Activated CD4-positive, alpha-beta memory T cell treated with anti-CD3 and anti-CD28 coated beads for 36 hours (primary cell): ENCODE results near the gene TSC22D4. TPM values are rescaled to one million over a fixed set of nuclear protein-coding genes. Genes with fewer than 3 reads are reported as not detected.
"Not testable (repeated sequence)": the region's sequence is repeated elsewhere in the genome, so short reads cannot be mapped to it uniquely, and the experiment has no call there.

Source experiments
- CTCF ChIA-PET: fragments of 350-600 bp; sonication (Branson Sonifier 250); formaldehyde crosslinking; loops from one replicate; lab custom pipeline; 2021; ENCODE audit warnings: antibody characterized with exemption, inconsistent platforms; lab: Charles Lee
- POLR2A ChIA-PET: fragments of 350-600 bp; sonication (Branson Sonifier 250); formaldehyde crosslinking; loops from one replicate; lab custom pipeline; 2021; ENCODE audit warnings: antibody characterized with exemption; lab: Charles Lee
- DNase-seq: peaks from one replicate; pipeline ENCODE4 v3.0.0-alpha.2; 2020
- H3K27ac Mint-ChIP-seq: one replicate; pipeline ENCODE4 v1.8.0; 2021; ENCODE audit warnings: mixed read lengths
- H3K27me3 Mint-ChIP-seq: one replicate; pipeline ENCODE4 v1.8.0; 2021; ENCODE audit warnings: mixed read lengths
- H3K36me3 Mint-ChIP-seq: one replicate; pipeline ENCODE4 v1.8.0; 2021; ENCODE audit warnings: mixed read lengths
- H3K4me1 Mint-ChIP-seq: one replicate; pipeline ENCODE4 v1.8.0; 2021; ENCODE audit warnings: low read depth, mixed read lengths
- H3K4me3 Mint-ChIP-seq: one replicate; pipeline ENCODE4 v1.8.0; 2021; ENCODE audit warnings: mild to moderate bottlenecking, mixed read lengths
- H3K9me3 Mint-ChIP-seq: one replicate; pipeline ENCODE4 v1.8.0; 2021; ENCODE audit warnings: mixed read lengths
- intact Hi-C: fragments of 100-400 bp; cut with micrococcal nuclease; formaldehyde crosslinking; loops from one replicate; pipeline ENCODE4 v1.15.1; 2023
- total RNA-seq, 2 experiments: library from RNA; stranded (reverse); gene quantifications; one replicate each; pipeline ENCODE4 v1.2.3, GENCODE V29; 2021

TSC22D4 gene
- total RNA-seq, 2 experiments from 2014 or later: 87.8 to 89.5 TPM

DNA sequence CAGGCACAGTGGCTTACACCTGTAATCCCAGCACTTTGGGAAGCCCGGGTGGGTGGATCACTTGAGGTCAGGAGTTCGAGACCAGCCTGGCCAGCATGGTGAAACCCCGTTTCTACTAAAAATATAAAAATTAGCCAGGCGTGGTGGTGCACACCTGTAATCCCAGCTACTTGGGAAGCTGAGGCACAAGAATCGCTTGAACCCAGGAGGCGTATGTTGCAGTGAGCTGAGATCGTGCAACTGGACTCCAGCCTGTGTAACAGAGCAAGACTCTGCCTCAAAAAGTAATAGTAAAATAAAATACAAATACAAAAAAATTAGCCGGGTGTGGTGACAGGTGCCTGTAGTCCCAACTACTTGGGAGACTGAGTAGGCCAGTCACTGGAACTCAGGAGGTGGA lies 40.3 kb downstream of the TSC22D4 start:
- DNase-seq, intact Hi-C loops, H3K9me3 Mint-ChIP-seq, H3K4me3 Mint-ChIP-seq, H3K27ac Mint-ChIP-seq, POLR2A ChIA-PET, H3K27me3 Mint-ChIP-seq: not testable (repeated sequence)
- CTCF ChIA-PET: interaction anchor here (1.4 to 1.8 kb wide), 2 partner anchors 12 to 27 kb away, joined by 5 to 6 read pairs; no protein-coding TSS in a partner anchor
- Mint-ChIP-seq H3K4me1 (peaks cover 14% of the 10 kb centered on the region), H3K36me3 (peaks cover 21% of the 10 kb centered on the region)

DNA sequence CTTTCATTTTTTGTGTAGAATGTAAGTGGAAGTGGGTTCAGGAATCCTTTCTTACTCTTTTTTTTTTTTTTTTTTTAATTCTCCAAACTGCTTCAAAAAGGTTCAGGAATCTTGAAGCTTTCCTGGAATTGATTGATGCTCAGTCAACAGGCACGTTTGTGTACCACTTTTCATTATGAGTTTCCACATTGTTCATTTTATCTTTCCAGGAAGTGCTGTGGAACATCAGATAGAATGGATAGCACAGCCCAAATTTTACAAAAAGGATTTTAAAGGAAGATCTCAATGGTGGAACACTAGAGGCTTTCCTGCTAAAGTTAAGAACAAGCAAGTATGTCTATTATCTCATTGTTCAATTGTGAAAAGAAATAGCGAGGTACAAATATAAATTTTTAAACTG lies 40.8 kb downstream of the TSC22D4 start:
- intact Hi-C loops: no loop called here
- POLR2A ChIA-PET: no interaction called here
- peaks cover 20% of the 10 kb centered on the region for H3K4me1 Mint-ChIP-seq
- no peaks in the 10 kb centered on the region for H3K27me3 Mint-ChIP-seq
- CTCF ChIA-PET: interaction anchor here (1.0 to 1.8 kb wide), 2 partner anchors 12 to 13 kb away, joined by 5 read pairs; no protein-coding TSS in a partner anchor
- peak overlapping the region; percentile 23 for H3K27ac Mint-ChIP-seq
- peaks cover 27% of the 10 kb centered on the region for H3K36me3 Mint-ChIP-seq
- H3K9me3 Mint-ChIP-seq: no peaks in the 10 kb centered on the region
- DNase-seq: no peak
- no peak overlapping the region for H3K4me3 Mint-ChIP-seq

DNA sequence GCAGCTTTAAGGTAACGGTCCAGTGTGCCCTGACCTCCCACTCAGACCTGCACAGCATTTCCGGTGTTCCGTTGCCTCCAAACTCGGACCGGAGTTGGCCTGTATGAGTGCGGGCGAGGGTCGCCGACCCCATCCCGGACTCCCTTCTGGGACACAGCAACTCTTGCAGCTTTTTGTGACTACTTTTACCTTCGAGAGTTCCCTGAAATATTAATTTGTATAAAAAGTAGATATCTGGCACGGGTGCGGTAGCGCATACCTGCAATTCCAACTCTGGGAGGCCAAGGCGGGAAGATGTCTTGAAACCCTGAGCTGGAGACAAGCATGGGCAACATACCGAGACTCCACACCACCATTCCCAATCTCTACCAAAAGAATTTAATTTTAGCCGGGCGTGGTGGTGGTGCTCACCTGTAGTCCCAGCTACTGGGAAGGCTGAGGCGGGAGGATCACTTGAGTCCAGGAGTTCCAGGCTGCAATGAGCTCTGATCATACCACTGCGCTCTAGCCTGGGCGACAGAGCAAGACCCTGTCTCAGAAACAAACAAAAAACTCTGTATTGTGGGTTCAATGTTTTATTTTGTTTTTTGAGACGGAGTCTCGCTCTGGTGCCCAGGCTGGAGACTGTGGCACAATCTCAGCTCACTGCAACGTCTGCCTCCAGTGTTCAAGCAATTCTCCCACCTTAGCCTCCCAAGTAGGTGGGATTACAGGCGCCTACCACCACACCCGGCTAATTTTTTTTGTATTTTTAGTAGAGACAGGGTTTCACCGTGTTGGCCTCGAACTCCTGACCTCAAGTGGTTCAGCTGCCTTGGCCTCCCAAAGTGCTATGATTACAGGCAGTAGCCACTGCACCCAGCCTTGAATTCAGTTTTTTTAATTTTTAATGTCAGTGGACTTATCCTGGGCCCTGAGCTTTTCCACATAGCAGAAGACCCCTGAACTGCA lies 41.6 kb downstream of the TSC22D4 start:
- ChIA-PET CTCF (interaction anchor here (0.9 to 1.7 kb wide), 4 partner anchors 9 to 254 kb away, joined by 3 to 7 read pairs (median 4); partner anchors contain the start of gene ZCWPW1), POLR2A (interaction anchor here (1.0 to 1.1 kb wide), 2 partner anchors 9 to 246 kb away, joined by 3 to 5 read pairs; partner anchors contain the start of gene ZCWPW1)
- Mint-ChIP-seq H3K36me3 (peaks cover 34% of the 10 kb centered on the region), H3K27ac (peak overlapping the region; percentile 96), H3K4me1 (peaks cover 28% of the 10 kb centered on the region), H3K9me3 (no peaks in the 10 kb centered on the region), H3K27me3 (no peaks in the 10 kb centered on the region), H3K4me3 (peak overlapping the region; percentile 91)
- DNase-seq: no peak
- intact Hi-C loops: no loop called here

DNA sequence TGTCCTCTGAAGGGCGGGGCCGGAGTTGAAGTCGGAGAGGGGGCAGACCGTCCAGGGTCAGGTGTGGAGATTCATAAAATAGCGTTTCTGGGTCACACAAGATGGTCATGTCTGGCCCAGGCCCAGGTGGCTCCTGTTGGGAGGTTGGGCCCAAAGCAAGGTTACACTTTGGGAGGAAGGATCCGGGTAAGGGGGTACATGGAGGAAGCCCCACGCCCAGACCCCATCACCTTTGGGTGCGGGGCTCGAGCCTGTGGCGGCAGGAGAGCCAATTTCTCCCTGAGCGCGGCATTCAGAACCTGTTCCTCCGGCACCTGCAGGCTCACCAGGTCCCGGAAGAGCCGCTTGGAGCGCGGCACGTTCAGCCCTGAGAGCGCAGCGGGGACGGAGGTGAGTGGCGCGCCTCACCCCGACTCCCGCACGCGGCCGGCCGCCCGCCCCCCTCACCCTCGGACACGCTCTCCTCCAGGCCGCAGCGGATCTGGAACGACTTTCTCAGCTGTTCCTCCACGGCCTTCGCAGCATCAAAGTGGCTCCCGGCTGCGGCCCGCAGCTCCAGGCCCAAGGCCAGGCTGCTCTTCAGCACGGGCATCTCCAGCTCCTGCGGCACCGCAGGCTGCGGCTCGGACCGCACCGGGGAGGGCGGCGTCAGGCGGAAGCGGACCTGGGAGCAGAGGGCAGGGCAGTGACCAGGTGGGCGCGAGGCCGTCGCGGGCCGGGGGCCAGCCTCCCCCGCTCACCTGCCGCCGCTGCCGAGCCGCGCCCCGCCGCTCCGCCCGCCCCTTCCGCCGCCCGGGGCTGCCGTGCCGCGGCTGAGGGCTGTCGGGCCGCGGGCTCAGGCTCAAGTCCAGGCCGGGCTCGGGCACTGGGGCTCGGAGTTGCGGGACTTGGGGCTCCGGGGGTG lies 43.4 kb downstream of the TSC22D4 start:
- Mint-ChIP-seq H3K9me3 (no peaks in the 10 kb centered on the region), H3K4me1 (peaks cover 44% of the 10 kb centered on the region), H3K36me3 (peaks cover 46% of the 10 kb centered on the region), H3K27ac (peak overlapping the region; percentile 96), H3K4me3 (peak overlapping the region; percentile 91), H3K27me3 (no peaks in the 10 kb centered on the region)
- peak; percentile 62 for DNase-seq
- intact Hi-C loops: loop anchor here (1.0 kb wide), 3 partner anchors 7 to 44 kb away; partner anchors contain the start of genes TSC22D4 and ZCWPW1
- ChIA-PET CTCF (interaction anchor here (0.6 to 1.7 kb wide), 4 partner anchors 15 to 270 kb away, joined by 3 to 7 read pairs (median 4); partner anchors contain the start of gene POP7), POLR2A (interaction anchor here (0.6 to 1.4 kb wide), 6 partner anchors 8 to 264 kb away, joined by 3 to 5 read pairs (median 4); partner anchors contain the start of gene ZCWPW1)

DNA sequence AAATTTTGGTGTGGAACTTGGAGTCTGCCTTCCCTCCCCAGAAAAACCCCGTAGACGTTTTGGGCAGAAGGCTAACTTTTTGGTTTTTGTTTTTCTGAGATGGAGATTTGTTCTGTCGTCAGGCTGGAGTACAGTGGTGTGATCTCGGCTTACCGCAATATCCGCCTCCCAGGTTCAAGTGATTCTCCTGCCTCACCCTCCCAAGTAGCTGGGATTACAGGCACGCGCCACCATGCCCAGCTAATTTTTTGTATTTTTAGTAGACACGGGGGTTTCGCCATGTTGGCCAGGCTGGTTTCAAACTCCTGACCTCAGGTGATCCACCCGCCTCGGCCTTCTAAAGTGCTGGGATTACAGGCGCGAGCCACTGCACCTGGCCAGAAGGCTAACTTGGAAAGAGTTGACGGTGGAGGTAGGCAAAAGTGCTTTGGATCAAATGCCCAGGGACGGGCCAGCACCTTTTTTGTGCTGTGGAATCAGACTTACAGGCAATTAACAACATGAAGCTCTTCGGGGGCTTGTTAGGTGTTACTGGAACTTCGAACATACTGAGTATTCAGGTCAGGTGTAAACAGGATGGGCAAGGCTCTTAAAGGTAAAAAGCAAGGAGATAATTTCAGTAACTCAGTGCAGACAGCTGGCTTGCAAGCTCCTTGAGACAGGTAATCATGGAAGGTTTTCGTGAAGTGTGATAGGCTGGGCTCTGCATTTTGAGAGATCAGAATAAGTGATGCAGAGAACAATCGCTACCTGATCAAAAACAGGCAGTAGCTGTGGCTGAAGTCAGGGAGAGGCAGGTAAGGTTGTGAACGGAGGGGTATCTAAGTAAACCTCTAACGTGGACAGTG lies 44.5 kb downstream of the TSC22D4 start:
- Mint-ChIP-seq H3K4me3 (peak overlapping the region; percentile 89), H3K4me1 (peaks cover 47% of the 10 kb centered on the region), H3K27me3 (peaks cover 2% of the 10 kb centered on the region), H3K36me3 (peaks cover 53% of the 10 kb centered on the region), H3K27ac (peak overlapping the region; percentile 96), H3K9me3 (peaks cover under 1% of the 10 kb centered on the region)
- intact Hi-C loops: no loop called here
- DNase-seq: no peak
- POLR2A ChIA-PET: interaction anchor here (1.4 to 1.8 kb wide), 2 partner anchors 10 to 39 kb away, joined by 4 to 5 read pairs; no protein-coding TSS in a partner anchor
- CTCF ChIA-PET: interaction anchor here (1.1 kb wide), 1 partner anchor 16 kb away, joined by 4 read pairs; no protein-coding TSS in a partner anchor

DNA sequence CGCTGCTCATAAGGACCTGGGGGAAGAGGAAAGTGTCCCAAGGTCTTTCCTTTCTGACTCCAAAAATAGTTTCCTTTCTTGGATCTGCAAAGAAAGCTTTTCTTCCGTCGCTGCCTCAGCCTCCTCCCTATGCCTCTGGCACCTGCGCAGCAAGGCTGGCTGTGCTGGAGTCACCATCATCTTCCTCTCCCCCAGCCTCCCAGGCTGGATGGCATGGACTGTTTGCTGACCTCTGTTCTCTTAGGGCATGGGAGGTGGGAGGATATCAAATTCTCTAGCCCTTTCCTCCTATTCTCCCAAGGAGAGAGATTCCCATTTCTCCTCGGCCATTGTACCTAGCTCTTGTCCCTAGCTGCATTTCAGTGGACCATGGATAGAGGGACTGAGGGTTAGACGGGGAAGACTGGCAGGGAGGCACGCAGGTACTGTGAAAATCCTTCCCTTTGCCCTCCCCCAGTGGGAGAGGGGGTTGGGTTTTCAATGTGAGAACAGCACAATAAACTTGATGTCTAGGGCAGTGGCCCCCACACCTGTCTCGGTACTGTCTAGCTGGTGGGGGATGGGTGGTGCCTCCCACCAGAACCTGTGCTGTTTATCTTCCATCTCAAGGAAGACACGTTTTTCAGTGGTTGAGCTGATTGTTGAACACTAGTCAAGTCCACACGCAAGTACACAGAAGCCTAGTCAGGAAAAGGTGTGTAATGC lies 45.3 kb downstream of the TSC22D4 start:
- H3K36me3 Mint-ChIP-seq: peaks cover 57% of the 10 kb centered on the region
- peaks cover 51% of the 10 kb centered on the region for H3K4me1 Mint-ChIP-seq
- H3K27ac Mint-ChIP-seq: peak overlapping the region; percentile 96
- peaks cover 4% of the 10 kb centered on the region for H3K9me3 Mint-ChIP-seq
- H3K27me3 Mint-ChIP-seq: peaks cover 6% of the 10 kb centered on the region
- ChIA-PET CTCF (interaction anchor here (1.1 kb wide), 1 partner anchor 17 kb away, joined by 4 read pairs; no protein-coding TSS in a partner anchor), POLR2A (interaction anchor here (1.8 kb wide), 1 partner anchor 11 kb away, joined by 5 read pairs; no protein-coding TSS in a partner anchor)
- DNase-seq: no peak
- intact Hi-C loops: no loop called here
- H3K4me3 Mint-ChIP-seq: peak overlapping the region; percentile 89

DNA sequence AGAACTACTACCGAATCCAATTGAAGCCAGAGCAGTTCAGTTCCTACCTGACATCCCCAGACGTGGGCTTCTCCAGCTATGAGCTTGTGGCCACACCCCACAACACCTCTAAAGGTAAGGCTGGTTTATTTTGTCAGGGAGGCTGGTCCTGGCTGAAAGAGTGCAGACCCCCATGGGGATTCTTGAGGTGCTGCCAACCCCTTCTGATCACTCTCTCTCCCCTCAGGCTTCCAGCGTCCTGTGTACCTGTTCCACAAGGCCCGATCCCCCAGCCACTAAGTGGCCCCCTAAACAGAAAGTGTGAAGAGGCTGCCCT lies 45.8 kb downstream of the TSC22D4 start:
- POLR2A ChIA-PET: interaction anchor here (1.8 kb wide), 1 partner anchor 11 kb away, joined by 5 read pairs; no protein-coding TSS in a partner anchor
- Mint-ChIP-seq H3K4me3 (no peak overlapping the region), H3K4me1 (peaks cover 51% of the 10 kb centered on the region), H3K27me3 (peaks cover 8% of the 10 kb centered on the region), H3K36me3 (peaks cover 61% of the 10 kb centered on the region), H3K9me3 (peaks cover 4% of the 10 kb centered on the region), H3K27ac (peak overlapping the region; percentile 96)
- intact Hi-C loops: no loop called here
- DNase-seq: no peak
- CTCF ChIA-PET: no interaction called here

DNA sequence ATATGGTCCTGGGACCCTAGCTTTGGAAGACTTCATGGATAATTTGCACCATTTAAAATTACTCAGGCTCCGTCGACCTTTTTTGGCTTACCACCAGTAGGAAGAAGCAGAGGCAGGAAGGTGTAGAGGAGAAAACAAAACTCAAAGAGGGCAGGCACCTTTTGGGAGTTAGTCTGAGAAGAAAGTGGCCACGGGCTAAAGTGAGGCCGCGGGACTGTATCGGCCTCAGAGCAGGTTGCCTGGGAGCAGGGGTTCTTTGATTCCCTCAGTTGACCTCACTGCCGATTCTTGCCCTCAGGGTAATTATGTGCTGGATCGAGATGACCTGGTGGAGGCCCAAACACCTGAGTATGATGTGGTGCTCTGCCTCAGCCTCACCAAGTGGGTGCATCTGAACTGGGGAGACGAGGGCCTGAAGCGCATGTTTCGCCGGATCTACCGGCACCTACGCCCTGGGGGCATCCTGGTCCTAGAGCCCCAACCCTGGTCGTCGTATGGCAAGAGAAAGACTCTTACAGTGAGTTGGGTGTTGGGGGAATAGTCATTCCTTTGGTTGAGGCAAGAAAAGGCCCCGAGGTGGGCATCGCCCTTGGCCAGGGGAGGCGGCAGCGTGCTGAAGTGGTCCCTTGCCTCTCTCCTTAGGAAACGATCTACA lies 46.3 kb downstream of the TSC22D4 start:
- intact Hi-C loops: no loop called here
- peaks cover 4% of the 10 kb centered on the region for H3K9me3 Mint-ChIP-seq
- CTCF ChIA-PET: no interaction called here

DNA sequence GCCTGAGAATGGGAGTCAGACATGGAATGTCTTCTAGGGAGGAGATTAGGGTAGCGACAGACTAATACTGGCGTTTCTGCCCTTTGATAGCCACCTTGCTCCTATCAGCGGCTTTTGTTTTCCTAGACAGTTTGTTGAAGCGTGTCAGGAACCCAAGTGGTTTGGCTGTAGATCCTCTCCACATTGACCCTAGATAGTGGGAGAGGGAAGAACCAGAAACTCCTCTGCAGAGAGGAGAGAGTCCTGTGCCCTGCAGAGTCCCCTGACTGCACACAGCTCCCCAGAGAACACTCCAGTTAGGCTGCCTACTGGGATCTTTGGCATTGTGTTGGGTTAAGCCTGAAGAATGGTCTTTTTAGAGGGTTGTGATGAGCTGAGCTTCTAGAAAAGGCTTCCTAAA lies 47.0 kb downstream of the TSC22D4 start:
- Mint-ChIP-seq H3K4me3 (peak overlapping the region; percentile 87), H3K27ac (peak overlapping the region; percentile 96), H3K9me3 (peaks cover 4% of the 10 kb centered on the region), H3K36me3 (peaks cover 61% of the 10 kb centered on the region), H3K4me1 (peaks cover 55% of the 10 kb centered on the region), H3K27me3 (peaks cover 8% of the 10 kb centered on the region)
- ChIA-PET CTCF (no interaction called here), POLR2A (no interaction called here)
- intact Hi-C loops: no loop called here
- DNase-seq: no peak

More for the DNA sequence above, 46.3 kb downstream of the TSC22D4 start:
- Mint-ChIP-seq H3K4me3 (peak overlapping the region; percentile 87), H3K4me1 (peaks cover 56% of the 10 kb centered on the region), H3K27me3 (peaks cover 8% of the 10 kb centered on the region), H3K27ac (peak overlapping the region; percentile 96), H3K36me3 (peaks cover 61% of the 10 kb centered on the region)
- POLR2A ChIA-PET: no interaction called here
- DNase-seq: no peak

DNA sequence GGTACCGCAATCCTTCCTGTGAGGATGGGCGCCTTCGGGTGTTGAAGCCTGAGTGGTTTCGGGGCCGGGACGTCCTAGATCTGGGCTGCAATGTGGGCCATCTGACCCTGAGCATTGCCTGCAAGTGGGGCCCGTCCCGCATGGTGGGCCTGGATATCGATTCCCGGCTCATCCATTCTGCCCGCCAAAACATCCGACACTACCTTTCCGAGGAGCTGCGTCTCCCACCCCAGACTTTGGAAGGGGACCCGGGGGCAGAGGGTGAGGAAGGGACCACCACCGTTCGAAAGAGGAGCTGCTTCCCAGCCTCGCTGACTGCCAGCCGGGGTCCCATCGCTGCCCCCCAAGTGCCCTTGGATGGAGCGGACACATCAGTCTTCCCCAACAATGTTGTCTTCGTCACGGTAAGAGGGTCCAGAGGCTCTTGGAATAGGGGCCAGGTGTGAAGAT lies 47.7 kb downstream of the TSC22D4 start:
- peaks cover 4% of the 10 kb centered on the region for H3K9me3 Mint-ChIP-seq
- peaks cover 8% of the 10 kb centered on the region for H3K27me3 Mint-ChIP-seq
- no peak for DNase-seq
- ChIA-PET CTCF (no interaction called here), POLR2A (no interaction called here)
- H3K36me3 Mint-ChIP-seq: peaks cover 59% of the 10 kb centered on the region
- intact Hi-C loops: no loop called here
- peak overlapping the region; percentile 96 for H3K27ac Mint-ChIP-seq
- H3K4me3 Mint-ChIP-seq: peak overlapping the region; percentile 87
- H3K4me1 Mint-ChIP-seq: peaks cover 55% of the 10 kb centered on the region
